GM19240 (cell line): ENCODE measurements around the gene NEGR1.

Source experiments
- DNase-seq: peaks from one replicate; pipeline ENCODE4 v3.0.0; 2011; ENCODE audit warnings: low spot score; ENCODE audit not compliant: insufficient read length

Gene NEGR1

DNA sequence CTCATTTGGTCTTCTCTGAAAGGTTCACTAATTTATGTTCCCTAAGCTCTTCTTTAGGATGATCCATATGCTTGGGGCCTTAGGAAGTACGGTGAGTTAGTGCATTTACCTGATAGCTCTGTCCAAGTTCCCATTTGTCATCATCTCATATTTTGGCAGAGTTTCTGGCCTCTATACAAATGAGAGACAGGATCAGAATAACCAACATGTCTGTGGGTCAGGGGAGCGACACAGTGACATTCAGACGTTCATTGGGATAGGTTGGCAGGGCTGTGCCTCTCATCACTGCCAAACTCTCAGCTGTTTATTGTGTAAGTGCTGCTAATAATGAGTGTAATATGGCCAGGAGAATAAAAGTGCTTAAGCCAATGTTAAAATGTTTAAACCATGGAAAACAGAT is 640.4 kb downstream of the NEGR1 start:
- no peak for DNase-seq

DNA sequence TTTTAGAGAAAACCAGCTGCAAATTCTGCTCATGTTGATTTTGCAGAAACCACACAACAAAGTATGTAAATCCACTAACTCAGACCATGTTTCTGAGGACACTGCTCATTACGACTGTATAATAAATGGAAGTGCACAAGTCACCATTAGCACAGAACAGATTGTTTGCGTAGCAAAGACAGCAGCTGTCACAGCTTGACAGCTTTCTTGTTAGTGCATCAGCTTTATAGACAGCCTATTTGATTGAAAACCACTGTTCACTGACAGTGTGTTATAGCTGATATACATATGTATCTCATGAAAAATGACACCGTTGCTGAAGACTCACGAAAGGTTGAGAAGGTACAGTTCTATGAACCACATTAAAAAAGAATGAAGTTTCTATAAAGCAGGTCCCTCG is 641.3 kb downstream of the NEGR1 start:
- no peak for DNase-seq

DNA sequence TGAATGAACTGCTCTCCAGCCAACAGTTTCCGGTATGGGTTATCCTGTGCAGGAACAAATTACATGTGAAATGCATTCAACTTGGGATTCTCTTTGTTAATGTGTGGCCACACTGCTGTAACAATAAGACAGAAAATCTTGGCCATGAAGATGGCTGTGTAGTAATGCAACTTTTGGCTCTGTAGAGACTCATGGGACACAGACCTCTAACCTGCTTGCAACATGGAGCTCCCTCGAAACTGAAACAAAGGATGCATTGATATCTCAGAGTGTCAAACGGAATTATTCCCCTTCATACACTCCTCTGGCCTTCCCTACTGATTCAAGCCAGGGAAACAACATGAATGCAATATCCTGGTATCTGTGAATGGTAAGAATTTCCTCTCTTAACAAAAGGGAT is 642.2 kb downstream of the NEGR1 start:
- no peak for DNase-seq

DNA sequence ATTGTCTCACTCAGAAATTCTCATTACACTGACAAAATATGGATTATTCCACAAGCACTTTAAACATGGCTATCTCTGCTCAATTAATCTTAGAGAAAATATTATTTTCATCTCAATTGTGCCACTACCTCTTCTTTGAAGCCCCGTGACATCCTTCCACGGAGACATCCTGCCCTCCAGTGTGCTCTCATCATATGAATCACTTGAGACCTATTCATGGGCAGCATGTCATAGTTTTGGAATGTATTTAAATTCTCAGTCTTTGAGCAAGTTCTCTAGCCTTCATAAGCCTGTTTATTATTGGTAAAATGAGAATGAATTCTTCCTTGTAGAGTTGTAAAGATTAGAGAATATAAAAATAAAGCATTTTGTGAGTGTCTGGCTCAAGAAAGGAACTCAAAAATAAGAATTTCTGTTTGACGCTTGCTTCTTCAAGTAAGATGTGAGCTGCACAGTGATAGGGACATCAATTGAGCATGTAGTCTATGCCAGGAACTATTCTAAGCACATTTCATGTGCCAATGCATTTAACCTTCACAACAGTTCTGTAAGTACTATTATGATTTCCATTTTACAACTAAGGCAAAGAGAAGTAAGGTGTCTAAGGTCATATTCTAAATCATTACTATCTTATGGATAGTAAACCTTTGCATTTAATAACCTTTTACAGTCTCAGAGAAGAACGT is 644.1 kb downstream of the NEGR1 start:
- no peak for DNase-seq

DNA sequence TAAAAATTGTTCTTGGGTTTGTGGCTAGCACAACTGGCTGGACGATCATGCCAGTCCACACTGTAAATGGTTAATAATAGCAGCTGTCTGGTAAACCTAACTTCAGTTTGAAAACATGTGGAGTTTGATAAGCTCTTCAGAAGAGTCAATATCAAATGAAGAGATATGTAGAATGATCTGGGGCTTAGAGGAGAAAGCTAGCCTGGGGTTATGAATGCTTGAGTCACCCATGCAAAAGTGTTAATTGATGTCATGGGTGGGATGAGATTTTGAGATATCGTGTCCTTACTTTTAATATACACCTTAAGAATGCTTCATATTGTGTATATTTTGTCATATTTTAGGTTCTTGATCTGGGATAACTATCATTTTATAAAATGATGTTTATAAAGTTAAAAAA is 646.8 kb downstream of the NEGR1 start:
- no peak for DNase-seq

DNA sequence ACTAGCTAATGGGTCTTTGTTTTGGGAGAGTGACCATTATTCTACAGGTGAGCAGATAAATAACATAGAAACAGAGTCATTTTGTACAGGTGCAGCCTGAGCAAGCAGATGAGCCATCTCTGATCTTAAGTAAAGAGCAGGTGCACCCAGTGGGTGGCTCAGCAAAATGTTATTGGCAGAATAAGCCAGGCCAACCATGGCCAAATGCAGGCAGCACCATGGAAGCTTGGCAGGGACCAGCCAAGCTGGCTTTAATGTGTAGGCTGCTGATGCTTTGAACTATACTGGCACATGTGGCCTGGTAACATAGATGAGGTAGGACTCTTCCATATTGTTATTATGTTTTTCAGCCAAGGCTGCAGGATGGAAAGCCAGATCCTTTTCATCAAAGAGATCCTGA is 648.2 kb downstream of the NEGR1 start:
- DNase-seq = no peak

DNA sequence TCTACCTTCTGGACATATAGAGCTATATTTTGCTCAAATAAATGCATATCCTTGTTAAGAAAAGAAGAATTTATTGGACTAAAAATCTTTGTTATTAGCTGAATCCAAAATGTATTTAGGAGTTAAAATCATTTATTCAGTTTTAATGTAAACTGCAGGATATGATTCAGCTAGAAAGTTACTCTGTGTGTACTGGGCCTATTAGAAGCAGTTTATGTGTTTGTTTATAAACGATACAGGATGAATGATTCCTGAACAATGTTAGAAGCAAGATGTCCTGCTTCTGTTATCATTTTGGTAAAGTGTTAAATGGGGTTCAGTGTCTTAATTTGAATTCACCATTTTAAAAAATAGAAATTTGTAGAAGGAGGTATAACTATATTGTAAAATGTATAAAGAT is 652.3 kb downstream of the NEGR1 start:
- DNase-seq = no peak

DNA sequence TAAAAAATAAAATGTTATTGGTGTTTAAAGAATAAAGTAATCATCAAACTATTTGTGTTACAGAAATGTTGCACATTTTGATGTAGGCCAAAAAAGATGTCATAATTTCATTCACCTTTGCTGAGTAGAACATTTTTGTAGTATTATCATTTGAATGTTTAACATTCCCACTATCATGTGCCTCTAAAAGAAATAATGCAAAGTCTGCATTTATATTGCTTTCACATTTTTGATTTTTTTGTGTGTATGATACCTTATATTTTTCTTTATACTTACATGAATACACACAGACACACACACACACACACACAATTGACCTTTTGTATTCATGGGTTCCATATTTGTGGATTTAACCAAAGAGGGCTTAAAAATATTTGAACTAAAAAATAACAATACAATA is 657.3 kb downstream of the NEGR1 start:
- DNase-seq = no peak

DNA sequence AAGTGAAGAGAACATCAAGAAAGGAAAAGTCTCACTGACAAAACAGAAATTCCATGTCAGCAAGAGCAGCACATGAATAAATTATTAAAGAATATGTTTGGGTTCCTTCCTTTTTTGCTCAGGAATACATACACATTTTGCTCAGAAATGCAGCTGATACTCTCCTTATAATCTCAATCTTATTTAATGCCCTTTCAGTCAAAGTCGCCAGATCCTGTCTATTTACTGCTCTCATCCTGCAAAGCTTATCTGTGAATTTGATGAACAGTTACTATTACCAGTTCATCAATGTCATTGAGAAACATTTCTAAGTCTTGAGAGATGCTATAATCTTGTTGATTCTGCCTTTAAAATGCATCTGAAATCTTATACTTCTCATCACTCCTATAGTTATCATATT is 658.5 kb downstream of the NEGR1 start:
- DNase-seq = no peak

DNA sequence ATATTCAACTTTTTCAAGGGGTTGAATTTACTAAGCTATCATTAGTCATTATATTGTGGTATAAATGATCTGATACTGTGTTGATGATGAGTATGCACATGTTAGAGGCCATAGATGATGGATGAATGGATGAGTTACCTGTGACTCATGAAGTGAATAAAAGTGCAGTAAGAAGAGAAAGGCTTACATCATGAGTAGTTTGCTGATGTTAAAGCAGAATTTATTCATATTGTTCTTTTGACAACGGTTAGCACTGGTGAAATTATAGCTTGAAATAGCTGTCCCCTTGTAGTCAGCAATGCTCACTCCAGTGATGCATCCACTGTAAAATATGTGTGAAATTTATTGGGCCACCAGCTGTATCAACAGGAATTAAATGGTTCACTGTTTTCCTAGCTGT is 660.6 kb downstream of the NEGR1 start:
- DNase-seq = no peak

DNA sequence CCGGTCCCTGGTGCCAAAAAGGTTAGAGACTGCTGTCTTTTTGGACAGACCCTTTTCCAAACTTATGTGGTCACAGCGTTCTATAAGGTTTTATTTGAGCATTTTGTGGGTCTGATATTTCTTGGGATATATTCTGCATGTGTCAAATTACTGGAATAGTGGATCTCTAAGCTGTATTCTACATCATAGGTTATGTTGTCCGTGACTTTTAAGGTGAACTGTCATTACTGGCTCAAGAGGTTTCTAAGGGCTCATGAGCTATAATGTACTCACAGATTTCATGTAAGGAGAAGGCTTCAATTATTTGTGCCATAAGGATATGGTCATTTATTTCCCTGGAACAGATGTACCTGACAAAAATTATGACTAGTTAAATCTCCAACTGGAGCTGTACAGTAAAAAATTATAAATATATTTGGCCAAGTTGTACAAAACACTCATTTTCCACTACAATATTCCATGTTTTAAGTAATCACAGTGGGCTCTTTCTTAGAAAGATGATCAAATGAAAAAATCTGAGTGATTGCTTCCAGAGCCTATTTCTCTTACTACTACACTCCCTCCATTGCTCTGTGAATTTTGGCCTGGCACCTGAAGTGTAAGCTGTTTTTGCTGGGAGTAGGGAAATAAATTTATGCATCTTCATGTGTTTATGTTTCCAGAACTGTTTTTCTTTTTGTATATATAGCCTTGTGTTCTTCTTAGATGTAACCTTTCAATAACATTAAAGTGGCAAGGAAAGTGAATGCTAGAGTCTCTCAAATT is 663.4 kb downstream of the NEGR1 start:
- no peak for DNase-seq

DNA sequence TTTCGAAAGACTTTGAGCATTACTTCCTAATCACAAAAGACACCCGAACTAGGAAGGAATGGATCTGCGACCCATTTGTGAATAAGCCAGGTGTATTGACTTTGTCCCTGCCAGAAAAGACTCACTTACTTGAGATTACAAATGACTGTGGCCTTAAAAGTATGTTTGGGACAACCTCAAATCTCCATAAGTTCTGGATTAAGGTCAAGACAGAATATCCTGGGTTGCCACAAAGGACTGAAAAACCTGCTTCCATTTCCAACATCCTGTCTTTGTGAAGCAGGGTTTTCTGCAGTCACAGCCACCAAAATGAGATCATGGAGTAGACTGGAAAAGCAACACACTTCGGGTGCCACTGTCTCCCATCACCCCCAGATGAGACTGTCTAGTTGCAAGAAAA is 664.1 kb downstream of the NEGR1 start:
- no peak for DNase-seq

DNA sequence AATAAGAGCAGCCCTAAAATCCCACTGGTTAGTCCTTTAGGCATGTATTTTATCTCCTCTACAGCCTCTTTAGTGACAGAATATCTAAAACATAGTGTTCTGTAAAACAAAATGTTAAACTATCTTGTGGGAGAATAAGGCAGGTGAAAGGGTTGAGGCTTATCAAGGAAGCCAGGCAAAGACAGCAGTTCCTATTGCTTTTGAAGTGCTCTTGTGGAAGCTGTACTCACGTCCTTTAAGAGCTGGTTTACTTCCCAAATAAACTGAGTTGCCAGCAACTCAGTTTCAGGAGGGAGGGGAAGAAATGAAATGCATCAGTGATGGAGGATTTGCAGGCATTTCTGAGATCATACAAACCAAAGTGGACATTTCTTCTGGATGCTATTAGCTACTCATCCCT is 671.9 kb downstream of the NEGR1 start:
- DNase-seq = no peak

DNA sequence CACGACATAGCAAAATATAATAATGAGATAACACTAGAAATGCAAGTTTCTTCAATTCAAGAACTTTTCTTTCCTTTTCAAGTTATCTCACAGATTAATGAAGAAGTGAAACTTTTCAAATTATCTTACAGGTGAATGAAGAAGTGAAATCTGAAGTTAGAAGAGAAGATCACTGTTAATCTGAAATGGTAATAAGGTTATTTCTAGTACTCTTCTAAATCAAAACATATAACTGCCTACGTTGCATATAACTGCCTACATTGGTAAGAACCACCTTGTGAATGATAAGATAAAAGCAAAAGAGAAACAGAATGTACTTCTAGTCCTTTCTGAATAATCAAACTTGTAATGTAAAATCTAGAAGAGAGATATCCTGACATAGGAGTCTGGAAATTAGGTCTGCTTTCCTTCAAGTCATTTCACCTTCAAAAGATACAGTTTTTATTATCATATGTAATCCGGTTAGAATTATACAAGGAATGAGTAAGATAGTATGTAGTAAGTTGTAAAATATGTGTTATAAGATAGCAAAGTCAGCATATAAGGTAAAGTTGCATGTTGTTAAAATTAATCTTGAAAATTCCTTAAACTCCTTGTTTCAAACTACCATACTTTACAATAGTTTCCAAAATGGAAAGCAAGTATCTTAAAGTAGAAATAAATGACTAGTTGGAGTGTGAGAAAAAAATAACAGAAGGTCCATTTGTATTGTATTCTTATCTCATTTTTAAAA is 679.1 kb downstream of the NEGR1 start:
- DNase-seq = no peak

DNA sequence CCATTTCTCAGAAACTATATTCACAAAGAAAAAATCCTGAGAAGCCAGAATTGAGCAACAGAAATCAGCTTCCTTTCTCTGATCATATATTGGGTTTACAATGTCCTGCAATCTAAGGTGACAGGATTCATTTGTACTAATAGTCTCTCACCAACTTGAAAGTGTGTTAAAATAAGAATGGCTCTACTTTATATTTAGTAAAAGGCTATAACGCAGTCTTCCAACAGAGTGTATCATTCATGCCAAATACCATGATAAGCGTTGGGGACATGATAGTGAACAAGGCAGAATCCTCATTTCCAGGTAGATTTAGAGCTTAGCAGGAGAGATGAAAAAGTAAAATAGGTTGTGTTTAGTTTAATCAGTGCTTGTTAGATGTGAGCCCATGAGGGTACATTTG is 682.3 kb downstream of the NEGR1 start:
- DNase-seq = no peak

DNA sequence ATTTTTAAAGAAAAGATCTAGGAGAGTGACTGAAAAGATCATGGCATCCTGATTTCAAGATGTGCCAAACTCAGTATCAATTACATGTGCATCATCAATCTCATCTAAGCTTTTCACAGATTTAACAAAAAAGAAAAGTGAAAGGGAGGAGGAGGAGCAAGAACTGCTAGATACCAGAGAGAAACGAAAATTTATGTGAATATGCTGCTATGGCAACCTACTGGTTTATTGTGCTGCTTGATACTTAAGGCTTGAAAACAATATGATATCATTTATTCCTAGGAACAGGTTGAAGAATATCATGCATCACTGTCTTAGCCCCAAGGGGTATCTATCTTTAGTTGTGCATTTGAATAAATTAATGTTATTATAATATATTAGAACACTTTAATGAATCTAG is 683.0 kb downstream of the NEGR1 start:
- DNase-seq = no peak

DNA sequence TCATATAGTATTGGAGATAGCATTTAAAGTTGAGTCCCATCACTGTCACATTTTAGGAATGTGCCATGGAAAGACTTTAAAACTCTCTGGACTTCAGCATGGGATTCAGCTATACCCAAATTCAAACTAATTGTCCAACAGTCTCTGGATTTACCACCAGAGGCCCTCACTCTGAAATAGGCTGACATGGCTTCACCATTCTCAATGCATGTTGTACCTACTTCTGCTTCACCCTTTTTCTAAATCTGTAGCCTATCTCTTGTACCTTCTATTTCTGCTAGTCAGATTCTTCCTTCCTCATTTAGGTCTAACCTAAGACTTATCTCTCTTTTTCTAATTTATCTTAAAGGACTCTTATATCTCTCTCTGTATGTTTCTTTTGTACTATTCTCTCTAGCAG is 688.8 kb downstream of the NEGR1 start:
- no peak for DNase-seq

DNA sequence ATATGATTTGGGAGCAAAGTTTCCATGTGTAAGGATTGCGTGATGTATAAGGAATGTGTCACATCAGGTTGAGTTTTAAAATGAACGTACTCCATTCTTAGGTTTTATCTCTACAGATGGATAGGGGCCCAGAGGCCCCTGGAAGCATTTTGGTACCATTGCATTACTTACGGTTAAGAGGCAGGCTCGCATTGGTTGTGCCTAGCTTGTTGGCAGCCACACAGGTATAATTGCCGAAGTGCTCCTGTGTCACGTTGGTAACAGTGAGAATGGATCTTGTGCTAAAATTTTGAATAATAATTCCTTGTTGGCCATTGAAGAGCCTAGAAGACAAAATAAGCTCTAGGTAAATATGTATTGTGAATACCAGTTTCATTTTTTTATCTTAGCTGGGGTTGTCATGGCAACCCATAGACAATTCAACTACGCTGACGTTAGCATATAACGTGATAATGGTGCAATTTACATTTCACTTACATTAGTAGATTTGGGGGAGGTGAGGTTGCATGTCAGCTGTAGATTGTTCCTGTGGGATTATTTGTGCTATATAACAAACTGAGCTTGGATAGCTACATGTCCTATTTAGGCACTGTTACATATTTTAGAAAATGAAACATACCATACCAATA is 689.6 kb downstream of the NEGR1 start:
- no peak for DNase-seq

DNA sequence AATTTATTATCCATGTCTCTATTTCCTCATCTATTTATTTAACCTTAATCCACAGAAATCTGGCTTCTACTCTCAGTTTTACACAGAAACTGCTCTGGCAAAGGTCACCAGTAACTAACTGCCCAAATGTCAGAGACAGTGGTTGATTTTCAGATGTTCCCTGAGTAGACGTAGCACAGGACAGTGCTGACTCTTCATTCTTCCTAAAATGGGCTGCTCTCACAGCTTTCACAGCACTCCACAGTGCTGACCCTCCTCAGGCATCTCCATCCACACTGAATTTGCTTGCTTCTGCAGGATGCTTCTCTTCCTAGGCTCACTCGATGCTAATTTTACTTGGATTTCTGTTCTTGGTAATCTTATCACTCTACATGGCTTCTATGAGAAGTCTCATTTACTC is 693.3 kb downstream of the NEGR1 start:
- DNase-seq = no peak

DNA sequence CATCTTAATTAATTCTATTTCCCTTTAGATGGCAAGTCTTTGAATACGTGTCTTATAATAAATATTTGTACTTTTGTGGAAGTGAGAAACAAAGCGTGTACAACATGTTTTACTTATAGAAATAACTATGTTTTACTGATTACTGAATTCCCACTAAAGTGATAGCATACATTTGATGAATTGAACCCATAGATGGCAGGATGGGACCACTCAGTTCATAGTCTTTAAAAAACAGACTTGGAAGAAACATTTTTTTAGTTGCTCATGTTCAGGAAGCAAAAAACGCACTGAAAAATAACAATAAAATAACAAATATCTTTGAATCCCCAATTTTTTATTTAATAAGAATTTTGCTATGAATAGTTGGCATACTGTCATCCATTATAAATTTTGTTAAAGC is 694.4 kb downstream of the NEGR1 start:
- no peak for DNase-seq

DNA sequence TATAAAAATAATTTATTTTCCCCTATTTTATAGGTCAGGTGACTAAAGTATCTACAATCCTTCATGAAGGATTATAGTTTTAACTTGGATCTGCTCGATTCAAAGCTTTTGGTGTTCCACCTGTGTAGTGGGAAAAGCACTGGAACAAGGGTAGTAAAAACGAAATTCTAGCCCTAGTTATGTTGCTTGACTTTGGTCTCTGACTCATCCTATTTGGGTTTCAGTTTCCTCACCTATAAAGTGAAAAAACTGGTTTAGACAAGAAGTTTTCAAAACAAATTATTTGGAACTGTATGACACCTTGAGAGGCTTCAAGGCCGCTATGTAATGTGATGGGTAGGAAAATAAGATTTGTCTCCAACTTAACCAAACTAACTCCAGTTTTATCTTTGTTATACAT is 696.3 kb downstream of the NEGR1 start:
- DNase-seq = no peak

DNA sequence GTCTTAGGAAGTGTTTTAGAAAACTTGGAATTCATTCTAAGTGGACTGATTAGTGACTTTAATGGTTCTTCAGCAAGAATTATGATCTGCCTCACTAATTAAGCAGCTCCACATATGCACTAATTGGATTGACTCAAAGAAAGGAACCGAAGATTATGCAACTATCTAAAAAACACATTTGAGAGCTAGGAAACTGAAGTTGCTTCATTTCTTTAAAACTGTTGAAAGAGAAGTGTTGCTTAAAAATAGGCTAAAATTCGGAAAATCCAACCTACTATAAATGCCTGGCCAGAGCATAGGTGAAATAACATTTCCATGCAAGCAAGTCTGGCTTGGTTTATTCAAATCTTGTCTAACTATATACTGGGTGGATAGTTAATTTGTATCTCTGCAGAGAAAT is 698.6 kb downstream of the NEGR1 start:
- DNase-seq = no peak
